Measurements from ENCODE around the gene CAP2.
"Not testable (repeated sequence)": the region's sequence is repeated elsewhere in the genome, so short reads cannot be mapped to it uniquely, and the experiment has no call there.

CAP2 gene

GRCh38 chr6:17405181-17405943 is 12.0 kb downstream of the CAP2 start:
- not testable (repeated sequence) for DNase-seq

- DNase-seq: no peak
Measured at GRCh38 chr6:17405944-17406245, 12.5 kb downstream of the CAP2 start.

- DNase-seq: no peak
Measured at GRCh38 chr6:17408081-17408480, 14.7 kb downstream of the CAP2 start.

- no peak for DNase-seq
Measured at GRCh38 chr6:17410281-17410680, 16.9 kb downstream of the CAP2 start.

GRCh38 chr6:17413313-17413750 is 19.9 kb downstream of the CAP2 start:
- no peak for DNase-seq

GRCh38 chr6:17414395-17414794 is 21.0 kb downstream of the CAP2 start:
- not testable (repeated sequence) for DNase-seq

GRCh38 chr6:17415321-17415720 is 21.9 kb downstream of the CAP2 start:
- DNase-seq: no peak

GRCh38 chr6:17416806-17417205 is 23.4 kb downstream of the CAP2 start:
- DNase-seq: no peak

- no peak for DNase-seq
Measured at GRCh38 chr6:17417817-17418216, 24.4 kb downstream of the CAP2 start.

- no peak for DNase-seq
Measured at GRCh38 chr6:17418281-17419188, 25.1 kb downstream of the CAP2 start.

GRCh38 chr6:17419189-17419575 is 25.8 kb downstream of the CAP2 start:
- DNase-seq: no peak

- DNase-seq: no peak
Measured at GRCh38 chr6:17420368-17420767, 27.0 kb downstream of the CAP2 start.

GRCh38 chr6:17421406-17421805 is 28.0 kb downstream of the CAP2 start:
- DNase-seq: no peak

GRCh38 chr6:17423026-17423425 is 29.6 kb downstream of the CAP2 start:
- no peak for DNase-seq

- DNase-seq: no peak
Measured at GRCh38 chr6:17427062-17427461, 33.7 kb downstream of the CAP2 start.

- no peak for DNase-seq
Measured at GRCh38 chr6:17427617-17428016, 34.2 kb downstream of the CAP2 start.

- not testable (repeated sequence) for DNase-seq
Measured at GRCh38 chr6:17428595-17429120, 35.3 kb downstream of the CAP2 start.

- DNase-seq: no peak
Measured at GRCh38 chr6:17429383-17430061, 36.1 kb downstream of the CAP2 start.

- no peak for DNase-seq
Measured at GRCh38 chr6:17431581-17431980, 38.2 kb downstream of the CAP2 start.

GRCh38 chr6:17432356-17432755 is 39.0 kb downstream of the CAP2 start:
- no peak for DNase-seq

- no peak for DNase-seq
Measured at GRCh38 chr6:17439243-17439993, 46.0 kb downstream of the CAP2 start.

- not testable (repeated sequence) for DNase-seq
Measured at GRCh38 chr6:17440811-17441210, 47.4 kb downstream of the CAP2 start.

GRCh38 chr6:17442196-17442595 is 48.8 kb downstream of the CAP2 start:
- DNase-seq: no peak

Measured in activated CD4-positive, alpha-beta T cell treated with anti-CD3 and anti-CD28 coated beads for 1 hour (primary cell).